ENCODE results near the gene HIGD2B. TPM values are rescaled to one million over a fixed set of nuclear protein-coding genes. Genes with fewer than 3 reads are reported as not detected.

The HIGD2B gene
- polyA plus RNA-seq, 2 of the 4 experiments (the other 2 are of a cell fraction) = not detected

DNA sequence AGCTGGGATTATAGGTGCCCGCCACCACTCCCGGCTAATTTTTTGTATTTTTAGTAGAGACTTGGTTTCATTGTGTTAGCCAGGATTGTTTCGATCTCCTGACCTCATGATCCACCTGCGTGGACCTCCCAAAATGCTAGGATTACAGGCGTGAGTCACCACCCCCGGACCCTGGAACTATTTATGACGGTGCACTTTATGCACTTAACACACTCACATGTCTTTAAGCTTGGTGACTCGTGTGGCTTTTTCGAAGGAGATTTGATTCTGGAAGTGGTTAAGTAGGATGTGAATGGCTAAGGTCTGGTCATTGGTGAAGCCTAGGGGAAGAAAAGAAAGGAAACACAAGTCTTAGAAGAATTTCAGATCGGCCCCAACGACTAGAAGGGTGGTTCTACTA is 20.3 kb upstream of the HIGD2B start:
- DNase-seq (ENCODE audit: low read depth in 1 of 2, low spot score in 1 of 2) (peak in 1 of 2 experiments; percentile 9), FAIRE-seq (no peak), ATAC-seq (no peak)
- no peak for TF ChIP-seq POLR2AphosphoS2 (conservative IDR thresholded peaks at IDR 0.05; ENCODE audit: low read length)
- TF ChIP-seq GATA3 (IDR thresholded peaks at IDR 0.05; ENCODE audit: borderline replicate concordance) = no peak
- TF ChIP-seq, protein P1, sequence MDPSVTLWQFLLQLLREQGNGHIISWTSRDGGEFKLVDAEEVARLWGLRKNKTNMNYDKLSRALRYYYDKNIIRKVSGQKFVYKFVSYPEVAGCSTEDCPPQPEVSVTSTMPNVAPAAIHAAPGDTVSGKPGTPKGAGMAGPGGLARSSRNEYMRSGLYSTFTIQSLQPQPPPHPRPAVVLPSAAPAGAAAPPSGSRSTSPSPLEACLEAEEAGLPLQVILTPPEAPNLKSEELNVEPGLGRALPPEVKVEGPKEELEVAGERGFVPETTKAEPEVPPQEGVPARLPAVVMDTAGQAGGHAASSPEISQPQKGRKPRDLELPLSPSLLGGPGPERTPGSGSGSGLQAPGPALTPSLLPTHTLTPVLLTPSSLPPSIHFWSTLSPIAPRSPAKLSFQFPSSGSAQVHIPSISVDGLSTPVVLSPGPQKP (IDR thresholded peaks at IDR 0.05; ENCODE audit: low read depth, low read length) = no peak
- TF ChIP-seq HEYL (CRISPR knock-in tag; IDR thresholded peaks at IDR 0.05) = no peak
- no peak for TF ChIP-seq KDM5A (IDR thresholded peaks at IDR 0.05)
- TF ChIP-seq, protein P2, sequence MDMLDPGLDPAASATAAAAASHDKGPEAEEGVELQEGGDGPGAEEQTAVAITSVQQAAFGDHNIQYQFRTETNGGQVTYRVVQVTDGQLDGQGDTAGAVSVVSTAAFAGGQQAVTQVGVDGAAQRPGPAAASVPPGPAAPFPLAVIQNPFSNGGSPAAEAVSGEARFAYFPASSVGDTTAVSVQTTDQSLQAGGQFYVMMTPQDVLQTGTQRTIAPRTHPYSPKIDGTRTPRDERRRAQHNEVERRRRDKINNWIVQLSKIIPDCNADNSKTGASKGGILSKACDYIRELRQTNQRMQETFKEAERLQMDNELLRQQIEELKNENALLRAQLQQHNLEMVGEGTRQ (IDR thresholded peaks at IDR 0.05) = no peak
- no peak for TF ChIP-seq CEBPB (IDR thresholded peaks at IDR 0.05)
- TF ChIP-seq MAZ (IDR thresholded peaks at IDR 0.05; ENCODE audit: borderline replicate concordance, low read depth, low read length) = no peak
- no peak for TF ChIP-seq MAFK (IDR thresholded peaks at IDR 0.05; ENCODE audit: partially characterized antibody)
- no peak for TF ChIP-seq TFCP2L1 (CRISPR knock-in tag; IDR thresholded peaks at IDR 0.05)
- TF ChIP-seq SREBF2 (IDR thresholded peaks at IDR 0.05) = no peak
- TF ChIP-seq, protein P3, sequence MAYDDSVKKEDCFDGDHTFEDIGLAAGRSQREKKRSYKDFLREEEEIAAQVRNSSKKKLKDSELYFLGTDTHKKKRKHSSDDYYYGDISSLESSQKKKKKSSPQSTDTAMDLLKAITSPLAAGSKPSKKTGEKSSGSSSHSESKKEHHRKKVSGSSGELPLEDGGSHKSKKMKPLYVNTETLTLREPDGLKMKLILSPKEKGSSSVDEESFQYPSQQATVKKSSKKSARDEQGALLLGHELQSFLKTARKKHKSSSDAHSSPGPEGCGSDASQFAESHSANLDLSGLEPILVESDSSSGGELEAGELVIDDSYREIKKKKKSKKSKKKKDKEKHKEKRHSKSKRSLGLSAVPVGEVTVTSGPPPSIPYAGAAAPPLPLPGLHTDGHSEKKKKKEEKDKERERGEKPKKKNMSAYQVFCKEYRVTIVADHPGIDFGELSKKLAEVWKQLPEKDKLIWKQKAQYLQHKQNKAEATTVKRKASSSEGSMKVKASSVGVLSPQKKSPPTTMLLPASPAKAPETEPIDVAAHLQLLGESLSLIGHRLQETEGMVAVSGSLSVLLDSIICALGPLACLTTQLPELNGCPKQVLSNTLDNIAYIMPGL (CRISPR knock-in tag; IDR thresholded peaks at IDR 0.05; ENCODE audit: borderline replicate concordance) = no peak
- no peak for TF ChIP-seq JUN (IDR thresholded peaks at IDR 0.05)
- 86% methylated on average over 11 of the region's 11 CpGs for WGBS (ENCODE audit: missing lambda C conversion rate)
- no peak overlapping the region for H3K4me2 ChIP-seq
- H3K27ac ChIP-seq = no peak overlapping the region
- H3K4me3 ChIP-seq = no peak overlapping the region
- POLR2A ChIA-PET = interaction anchor here (1.4 kb wide), 1 partner anchor 20 kb away, joined by 4 read pairs; the partner anchor contains the start of genes BBS4 and HIGD2B
- CTCF ChIA-PET = interaction anchor here (1.0 to 2.7 kb wide), 6 partner anchors 9 to 35 kb away, joined by 3 to 11 read pairs (median 4); no protein-coding TSS in a partner anchor
- H3K4me1 ChIP-seq = 0 out of 3 replicates have a peak, but pooled peaks cover 3% of the 10 kb centered on the region
- no peaks in the 10 kb centered on the region for H3K9me3 ChIP-seq

DNA sequence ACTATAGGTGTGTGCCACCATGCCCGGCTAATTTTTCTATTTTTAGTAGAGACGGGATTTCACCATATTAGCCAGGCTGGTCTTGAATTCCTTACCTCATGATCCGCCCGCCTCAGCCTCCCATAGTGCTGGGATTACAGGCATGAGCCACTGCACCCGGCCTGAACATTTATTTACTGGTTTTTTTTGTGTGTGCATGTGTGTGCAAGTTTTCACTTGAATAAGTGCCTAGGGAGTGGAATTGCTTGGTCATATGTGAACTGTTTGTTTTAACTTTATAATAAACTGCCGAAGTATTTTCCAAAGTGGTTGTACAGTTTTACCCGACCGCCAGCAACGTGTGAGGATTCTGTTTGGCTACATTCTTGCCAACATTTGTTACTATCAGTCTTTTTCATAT is 14.1 kb upstream of the HIGD2B start:
- Histone ChIP-seq H3K4me3 (no peak overlapping the region), H3K9me3 (no peaks in the 10 kb centered on the region), H3K4me1 (peaks cover 6% of the 10 kb centered on the region; the same call in 1 of the 3 replicates), H3K27ac (no peak overlapping the region), H3K4me2 (no peak overlapping the region)
- DNase-seq (ENCODE audit: low read depth in 1 of 2, low spot score in 1 of 2) (no peak), ATAC-seq (no peak), FAIRE-seq (no peak)
- no peak for TF ChIP-seq JUNB (IDR thresholded peaks at IDR 0.05)
- TF ChIP-seq KDM5A (IDR thresholded peaks at IDR 0.05) = no peak
- no peak for TF ChIP-seq SMC3 (IDR thresholded peaks at IDR 0.05)
- TF ChIP-seq, protein P4, sequence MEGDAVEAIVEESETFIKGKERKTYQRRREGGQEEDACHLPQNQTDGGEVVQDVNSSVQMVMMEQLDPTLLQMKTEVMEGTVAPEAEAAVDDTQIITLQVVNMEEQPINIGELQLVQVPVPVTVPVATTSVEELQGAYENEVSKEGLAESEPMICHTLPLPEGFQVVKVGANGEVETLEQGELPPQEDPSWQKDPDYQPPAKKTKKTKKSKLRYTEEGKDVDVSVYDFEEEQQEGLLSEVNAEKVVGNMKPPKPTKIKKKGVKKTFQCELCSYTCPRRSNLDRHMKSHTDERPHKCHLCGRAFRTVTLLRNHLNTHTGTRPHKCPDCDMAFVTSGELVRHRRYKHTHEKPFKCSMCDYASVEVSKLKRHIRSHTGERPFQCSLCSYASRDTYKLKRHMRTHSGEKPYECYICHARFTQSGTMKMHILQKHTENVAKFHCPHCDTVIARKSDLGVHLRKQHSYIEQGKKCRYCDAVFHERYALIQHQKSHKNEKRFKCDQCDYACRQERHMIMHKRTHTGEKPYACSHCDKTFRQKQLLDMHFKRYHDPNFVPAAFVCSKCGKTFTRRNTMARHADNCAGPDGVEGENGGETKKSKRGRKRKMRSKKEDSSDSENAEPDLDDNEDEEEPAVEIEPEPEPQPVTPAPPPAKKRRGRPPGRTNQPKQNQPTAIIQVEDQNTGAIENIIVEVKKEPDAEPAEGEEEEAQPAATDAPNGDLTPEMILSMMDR (IDR thresholded peaks at IDR 0.05) = no peak
- no peak for TF ChIP-seq RNF2 (IDR thresholded peaks at IDR 0.05; ENCODE audit: borderline replicate concordance, low read depth)
- no peak for TF ChIP-seq CBX2 (IDR thresholded peaks at IDR 0.05; ENCODE audit: borderline replicate concordance, low read depth)
- TF ChIP-seq EHMT2 (IDR thresholded peaks at IDR 0.05; ENCODE audit: low read depth) = no peak
- no peak for TF ChIP-seq TFCP2L1 (CRISPR knock-in tag; IDR thresholded peaks at IDR 0.05)
- TF ChIP-seq MAFK (IDR thresholded peaks at IDR 0.05; ENCODE audit: partially characterized antibody) = no peak
- no peak for TF ChIP-seq HOXB5 (CRISPR knock-in tag; IDR thresholded peaks at IDR 0.05)
- TF ChIP-seq CHD2 (IDR thresholded peaks at IDR 0.05; ENCODE audit: low read length, partially characterized antibody) = no peak
- TF ChIP-seq, protein P5, sequence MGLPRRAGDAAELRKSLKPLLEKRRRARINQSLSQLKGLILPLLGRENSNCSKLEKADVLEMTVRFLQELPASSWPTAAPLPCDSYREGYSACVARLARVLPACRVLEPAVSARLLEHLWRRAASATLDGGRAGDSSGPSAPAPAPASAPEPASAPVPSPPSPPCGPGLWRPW (IDR thresholded peaks at IDR 0.05) = no peak
- TF ChIP-seq, protein P6, sequence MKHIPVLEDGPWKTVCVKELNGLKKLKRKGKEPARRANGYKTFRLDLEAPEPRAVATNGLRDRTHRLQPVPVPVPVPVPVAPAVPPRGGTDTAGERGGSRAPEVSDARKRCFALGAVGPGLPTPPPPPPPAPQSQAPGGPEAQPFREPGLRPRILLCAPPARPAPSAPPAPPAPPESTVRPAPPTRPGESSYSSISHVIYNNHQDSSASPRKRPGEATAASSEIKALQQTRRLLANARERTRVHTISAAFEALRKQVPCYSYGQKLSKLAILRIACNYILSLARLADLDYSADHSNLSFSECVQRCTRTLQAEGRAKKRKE (CRISPR knock-in tag; IDR thresholded peaks at IDR 0.05; ENCODE audit: low read depth) = no peak
- no peak for TF ChIP-seq RFX5 (IDR thresholded peaks at IDR 0.05)
- TF ChIP-seq, protein P7, sequence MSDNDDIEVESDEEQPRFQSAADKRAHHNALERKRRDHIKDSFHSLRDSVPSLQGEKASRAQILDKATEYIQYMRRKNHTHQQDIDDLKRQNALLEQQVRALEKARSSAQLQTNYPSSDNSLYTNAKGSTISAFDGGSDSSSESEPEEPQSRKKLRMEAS (IDR thresholded peaks at IDR 0.05) = no peak
- TF ChIP-seq ESRRA (IDR thresholded peaks at IDR 0.05; ENCODE audit: borderline replicate concordance, low read length) = no peak
- no peak for TF ChIP-seq FOXS1 (CRISPR knock-in tag; IDR thresholded peaks at IDR 0.05)
- no peak for TF ChIP-seq ZSCAN20 (CRISPR knock-in tag; IDR thresholded peaks at IDR 0.05)
- no peak for TF ChIP-seq CBX8 (IDR thresholded peaks at IDR 0.05)
- TF ChIP-seq JUN (IDR thresholded peaks at IDR 0.05) = no peak
- WGBS (ENCODE audit: missing lambda C conversion rate) = 90% methylated on average over 9 of the region's 9 CpGs
- CTCF ChIA-PET = no interaction called here
- POLR2A ChIA-PET = no interaction called here

Measured in A549 (cell line).